Inferior parietal cortex (tissue), 1 donor: ENCODE data around the gene ACAA2.
"Not testable (repeated sequence)": the region's sequence is repeated elsewhere in the genome, so short reads cannot be mapped to it uniquely, and the experiment has no call there.

Source experiments
- DNase-seq: peaks from one replicate; pipeline ENCODE4 v3.0.0-alpha.2; 2016; ENCODE audit errors: extremely low spot score

The ACAA2 gene

DNA sequence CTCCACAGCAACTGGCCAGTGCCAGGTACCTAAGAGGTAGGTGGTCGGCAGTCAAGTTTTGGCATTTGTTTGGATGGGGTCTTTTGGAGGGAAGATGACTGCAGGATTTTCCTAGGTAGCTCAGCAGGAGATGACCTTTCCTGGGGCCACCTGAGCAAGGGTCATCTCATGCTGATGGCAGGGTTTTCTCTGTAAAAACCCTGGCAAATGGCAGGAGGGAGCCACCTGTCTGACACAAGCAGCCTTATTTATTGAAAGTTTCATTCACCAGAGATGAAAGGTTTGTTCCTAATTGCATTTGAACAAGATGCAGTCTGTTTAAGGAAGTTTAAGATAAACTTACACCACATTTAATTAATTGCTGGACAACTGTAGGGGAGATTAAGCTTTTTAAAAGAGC, 31.6 kb upstream of the ACAA2 start:
- DNase-seq = no peak

DNA sequence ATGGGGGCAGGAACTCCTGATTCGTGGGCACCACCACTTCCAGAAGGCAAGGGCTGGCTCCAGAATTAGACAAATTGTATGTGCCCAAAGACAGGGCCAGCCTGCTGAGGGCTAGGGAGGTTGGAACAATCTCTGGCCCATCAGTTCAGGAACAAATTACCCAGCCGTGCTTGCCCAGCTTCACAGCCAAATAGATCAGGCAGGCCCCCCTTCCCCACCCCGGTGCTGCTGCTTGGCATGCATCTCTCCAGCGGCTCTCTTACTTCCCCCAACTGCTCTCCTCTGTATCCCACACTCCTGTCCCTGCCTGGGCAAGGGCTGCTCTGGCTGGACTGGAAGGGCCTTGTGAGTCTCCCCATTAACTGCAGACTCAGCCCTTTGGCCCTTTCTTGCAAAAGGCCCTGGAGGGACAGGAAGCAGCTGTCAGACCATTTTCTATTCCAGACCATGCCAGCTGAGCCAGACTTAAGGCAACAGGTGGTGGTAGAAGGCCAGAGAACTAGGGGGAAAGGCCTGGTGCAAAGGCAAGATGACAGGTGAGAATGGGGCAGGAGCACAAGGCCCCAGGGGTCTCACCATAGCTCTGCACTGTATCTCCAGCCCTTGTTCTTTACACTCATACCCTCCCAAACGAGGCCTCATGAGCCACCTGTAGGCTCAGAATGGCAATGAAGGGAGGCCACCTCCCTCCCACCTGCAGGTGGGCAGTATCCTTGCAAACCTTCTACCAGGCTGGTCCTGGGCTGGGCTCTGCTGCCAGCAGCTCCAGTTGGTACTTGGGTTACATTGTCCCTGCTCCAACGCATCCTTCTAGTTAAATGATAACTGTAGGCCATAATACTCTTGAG, 30.7 kb upstream of the ACAA2 start:
- DNase-seq = no peak

DNA sequence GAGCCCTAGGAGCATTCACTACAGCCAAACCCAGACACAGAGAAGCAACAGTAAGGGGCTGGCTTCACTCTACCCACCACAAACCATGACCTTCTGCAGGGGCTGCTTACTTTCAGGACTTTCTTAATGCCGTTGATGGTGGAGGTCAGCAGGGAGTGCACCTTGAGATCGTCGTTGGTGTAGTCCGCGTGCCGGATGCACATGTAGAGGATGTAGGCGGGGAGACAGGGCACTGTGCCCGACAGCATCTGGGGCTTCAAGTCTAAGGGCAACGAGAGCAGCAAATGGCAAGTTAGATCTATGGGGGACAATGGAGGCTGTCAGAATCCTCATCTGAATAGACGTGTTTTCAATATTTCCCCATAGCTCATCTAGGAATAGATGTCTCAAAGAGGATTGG, 29.8 kb upstream of the ACAA2 start:
- no peak for DNase-seq

GRCh38 chr18:49842656-49843055, 29.3 kb upstream of the ACAA2 start:
- DNase-seq = no peak

DNA sequence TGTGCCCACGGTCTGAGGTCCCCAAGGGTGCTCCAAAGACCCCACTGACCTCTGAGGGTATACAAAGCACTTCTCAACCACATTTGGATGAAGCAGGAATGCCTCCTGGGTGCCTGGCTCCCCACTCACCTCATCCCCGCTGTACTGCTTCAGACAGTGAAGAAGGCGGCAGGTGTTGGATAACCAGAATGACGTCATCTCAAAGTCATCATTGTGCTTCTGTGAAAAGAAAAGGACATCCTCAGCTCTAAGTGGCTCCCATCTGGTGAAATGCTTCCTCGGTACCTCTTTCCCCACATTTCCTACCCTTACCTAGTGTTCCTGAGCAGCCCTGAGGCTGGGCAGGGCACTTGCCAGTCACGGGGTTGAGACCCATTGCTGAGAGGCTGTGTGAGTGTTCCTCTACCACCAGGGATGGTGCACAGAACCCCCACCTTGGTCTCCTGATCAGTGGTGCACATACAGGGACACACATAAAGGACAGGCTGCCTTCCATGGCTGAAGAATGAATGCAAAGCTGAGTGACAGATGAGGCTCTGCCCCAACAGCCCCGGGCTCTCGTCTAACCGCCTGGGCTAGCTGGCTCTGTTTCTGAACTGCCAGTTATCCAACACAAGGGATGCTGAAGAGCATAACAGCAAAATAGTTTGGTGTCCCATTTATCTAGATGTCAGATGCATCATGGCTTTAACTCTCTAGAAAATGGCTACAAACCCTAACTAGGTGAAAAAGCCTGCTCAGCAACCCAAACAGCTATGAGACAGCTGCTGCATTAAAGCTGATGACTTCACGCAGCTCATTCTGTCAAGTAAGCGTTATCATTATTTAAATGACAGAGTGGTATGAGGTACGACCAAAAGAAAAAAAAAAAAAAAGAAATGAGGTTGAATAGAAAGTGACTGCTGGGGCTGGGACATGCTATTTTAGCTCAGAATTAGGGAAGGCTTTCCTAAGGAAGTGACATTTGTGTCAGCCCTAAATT, 28.2 kb upstream of the ACAA2 start:
- no peak for DNase-seq

- no peak for DNase-seq
Measured at GRCh38 chr18:49839012-49839411, 25.7 kb upstream of the ACAA2 start.

GRCh38 chr18:49838381-49838780, 25.0 kb upstream of the ACAA2 start:
- DNase-seq = no peak

DNA sequence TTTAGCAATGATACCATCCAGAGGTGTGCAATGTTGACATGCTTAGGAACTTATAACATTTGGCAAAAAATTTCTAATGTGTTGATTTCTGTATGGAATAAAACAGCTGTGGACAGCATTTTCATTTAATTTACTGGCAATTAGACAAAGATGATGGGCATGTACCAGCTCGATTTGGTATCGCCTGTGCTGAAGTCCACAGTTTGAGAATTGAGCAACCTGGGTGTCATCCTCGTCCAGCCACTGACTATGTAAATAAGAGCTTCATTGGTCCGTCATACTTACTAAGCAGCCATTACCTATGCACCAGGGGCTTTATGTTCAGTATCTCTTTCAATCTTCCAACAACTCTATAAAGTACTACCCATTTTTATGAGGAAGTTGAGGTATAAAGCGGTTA, 24.6 kb upstream of the ACAA2 start:
- DNase-seq = no peak

DNA sequence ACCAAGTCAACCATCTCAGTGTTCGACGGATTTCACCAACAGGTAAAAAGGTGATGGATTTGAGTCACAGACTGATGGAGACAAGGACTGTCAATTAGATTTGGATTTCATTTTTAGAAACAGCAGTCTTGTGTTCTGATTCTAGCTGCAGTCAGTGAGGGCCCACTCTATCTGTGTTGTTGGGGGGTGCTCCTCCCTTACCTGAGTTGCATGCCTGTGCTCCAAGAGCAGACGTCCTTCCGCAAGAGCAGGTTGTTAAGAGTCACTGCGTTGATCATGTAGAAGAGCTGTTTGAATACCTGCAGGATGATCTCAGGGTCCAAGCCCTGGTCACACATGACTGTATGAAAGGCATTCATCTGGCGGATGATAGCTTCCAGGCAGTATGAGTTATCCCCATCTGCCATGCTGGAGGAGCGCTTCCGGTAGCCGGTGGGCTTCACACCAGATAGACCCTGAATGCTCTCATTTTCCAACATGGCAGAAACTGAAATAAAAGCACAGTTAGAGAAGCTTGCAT, 24.0 kb upstream of the ACAA2 start:
- not testable (repeated sequence) for DNase-seq

GRCh38 chr18:49835405-49835804, 22.1 kb upstream of the ACAA2 start:
- DNase-seq = no peak

GRCh38 chr18:49834258-49834657, 20.9 kb upstream of the ACAA2 start:
- DNase-seq = no peak

- DNase-seq = no peak
Measured at GRCh38 chr18:49833814-49834213, 20.5 kb upstream of the ACAA2 start.

DNA sequence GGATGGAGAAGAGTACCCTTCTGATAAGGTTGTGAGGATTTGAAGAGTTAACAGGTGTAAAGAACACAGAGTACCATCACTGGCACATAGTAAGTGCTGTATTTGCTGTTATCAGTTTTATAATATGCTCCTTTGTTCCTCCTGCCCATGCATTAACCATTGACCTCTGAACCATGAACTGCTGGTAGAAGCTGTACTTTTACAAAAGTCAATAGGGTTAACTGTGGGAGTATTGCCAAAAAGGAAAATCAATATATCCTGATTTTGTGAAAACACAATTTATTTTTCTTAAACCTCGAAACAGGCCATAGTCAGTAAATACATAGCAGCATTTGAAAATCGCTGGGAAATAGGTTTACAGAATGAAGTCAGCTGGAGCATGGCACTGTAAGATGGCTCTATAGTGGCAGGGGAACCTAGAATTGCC, 18.9 kb upstream of the ACAA2 start:
- DNase-seq = no peak

- DNase-seq = no peak
Measured at GRCh38 chr18:49827996-49828395, 14.7 kb upstream of the ACAA2 start.

GRCh38 chr18:49819823-49820671, 6.7 kb upstream of the ACAA2 start:
- DNase-seq = no peak

DNA sequence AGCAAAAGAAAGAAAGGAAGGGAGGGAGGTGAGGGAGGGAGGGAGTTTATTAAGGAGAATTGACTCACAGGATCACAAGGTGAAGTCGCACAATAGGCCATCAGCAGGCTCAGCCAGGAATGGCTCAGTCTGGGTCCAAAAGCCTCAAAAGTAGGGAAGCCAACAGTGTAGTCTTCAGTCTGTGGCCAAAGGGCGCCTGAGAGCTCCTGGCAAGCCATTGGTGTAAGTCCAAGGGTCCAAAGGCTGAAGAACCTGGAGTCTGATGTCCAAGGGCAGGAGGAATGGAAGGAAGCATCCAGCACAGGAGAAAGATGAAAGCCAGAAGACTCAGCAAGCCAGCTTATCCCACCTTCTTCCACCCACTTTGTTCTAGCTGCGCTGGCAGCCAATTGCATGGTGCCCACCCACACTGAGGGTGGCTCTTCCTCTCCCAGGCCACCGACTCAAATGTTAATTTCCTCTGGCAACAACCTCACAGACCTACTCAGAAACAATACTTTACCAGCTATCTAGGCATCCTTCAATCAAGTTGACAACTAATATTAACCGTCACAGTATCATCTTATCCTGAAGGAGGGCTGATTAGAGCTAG, 5.8 kb upstream of the ACAA2 start:
- DNase-seq = no peak

GRCh38 chr18:49817947-49818346, 4.6 kb upstream of the ACAA2 start:
- no peak for DNase-seq

GRCh38 chr18:49815927-49816326, 2.6 kb upstream of the ACAA2 start:
- no peak for DNase-seq

GRCh38 chr18:49814147-49814499, 790 bp upstream of the ACAA2 start:
- peak; percentile 47 for DNase-seq

- DNase-seq = peak; percentile 56
Measured at GRCh38 chr18:49813069-49813318, 339 bp downstream of the ACAA2 start.

- DNase-seq = peak; percentile 20
Measured at GRCh38 chr18:49812286-49813068, 856 bp downstream of the ACAA2 start.
